IPS-11a (cell line): ENCODE results near the gene ETV5.

Experiments
- H3K4me3 ChIP-seq: one replicate; pipeline ENCODE4 v1.5.1; 2013; ENCODE audit warnings: low read depth, low read length, control low read depth

ETV5 gene

DNA sequence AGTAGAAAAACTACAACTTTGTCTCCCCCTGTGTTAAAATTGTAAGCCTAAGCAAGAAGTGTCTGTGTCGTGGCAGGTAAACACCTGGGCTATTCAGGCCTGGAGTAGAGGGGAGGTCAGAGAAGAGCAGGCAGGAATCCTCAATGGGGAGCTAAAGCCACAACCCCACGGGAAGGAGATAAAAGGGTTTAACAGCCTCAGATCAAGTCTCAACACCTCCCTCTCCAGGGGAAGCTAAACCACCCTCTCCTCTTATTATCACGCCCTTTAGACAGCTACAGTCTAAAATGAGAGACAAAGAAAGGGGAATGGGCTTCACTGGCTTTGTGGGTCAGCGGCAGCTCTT lies 11.6 kb downstream of the ETV5 start:
- peak overlapping the region; percentile 37 for H3K4me3 ChIP-seq

DNA sequence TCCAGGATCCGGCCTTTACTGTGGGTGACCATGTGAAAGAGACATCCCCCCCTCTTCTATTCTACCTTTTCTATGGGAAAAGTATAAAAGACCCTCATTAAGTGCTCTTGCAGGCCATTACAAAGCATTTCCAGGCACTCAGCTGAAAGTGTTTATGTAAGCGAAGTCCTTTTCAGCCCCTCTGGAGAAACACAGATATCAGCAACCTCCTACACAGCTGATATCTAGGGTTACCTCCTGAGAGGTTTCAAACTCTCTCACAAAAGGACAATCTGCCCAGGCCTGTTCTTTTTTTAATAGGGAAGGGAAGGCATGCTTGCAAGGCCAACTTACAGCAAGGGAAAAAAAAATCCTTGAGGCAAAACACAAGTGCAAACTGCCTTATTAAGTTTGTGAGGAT lies 12.6 kb downstream of the ETV5 start:
- no peak overlapping the region for H3K4me3 ChIP-seq

DNA sequence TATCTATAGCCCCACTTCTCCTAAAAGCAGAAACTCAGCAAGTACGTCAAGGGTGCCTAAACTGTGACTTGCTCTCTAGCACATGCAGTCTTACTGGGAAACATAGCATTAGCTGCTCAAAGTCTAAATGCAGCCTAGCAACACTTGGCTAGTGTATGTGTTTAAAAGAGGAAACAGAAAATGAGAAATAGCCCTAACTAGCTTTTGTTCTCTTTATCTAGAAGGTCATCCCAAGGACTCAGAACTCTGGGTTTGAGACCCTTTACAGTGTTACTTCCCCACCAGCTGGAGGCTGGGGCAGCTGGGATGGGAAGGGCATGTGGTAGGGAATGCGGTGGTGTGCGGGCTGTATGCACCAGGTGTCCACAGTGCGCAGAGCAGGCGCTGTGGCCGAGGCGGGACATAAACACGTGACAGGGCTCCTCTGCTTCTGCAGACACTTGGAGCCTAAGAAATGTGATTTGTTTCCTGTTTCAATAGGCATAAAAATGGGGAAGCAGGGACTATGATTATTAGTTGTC lies 13.3 kb downstream of the ETV5 start:
- no peak overlapping the region for H3K4me3 ChIP-seq

DNA sequence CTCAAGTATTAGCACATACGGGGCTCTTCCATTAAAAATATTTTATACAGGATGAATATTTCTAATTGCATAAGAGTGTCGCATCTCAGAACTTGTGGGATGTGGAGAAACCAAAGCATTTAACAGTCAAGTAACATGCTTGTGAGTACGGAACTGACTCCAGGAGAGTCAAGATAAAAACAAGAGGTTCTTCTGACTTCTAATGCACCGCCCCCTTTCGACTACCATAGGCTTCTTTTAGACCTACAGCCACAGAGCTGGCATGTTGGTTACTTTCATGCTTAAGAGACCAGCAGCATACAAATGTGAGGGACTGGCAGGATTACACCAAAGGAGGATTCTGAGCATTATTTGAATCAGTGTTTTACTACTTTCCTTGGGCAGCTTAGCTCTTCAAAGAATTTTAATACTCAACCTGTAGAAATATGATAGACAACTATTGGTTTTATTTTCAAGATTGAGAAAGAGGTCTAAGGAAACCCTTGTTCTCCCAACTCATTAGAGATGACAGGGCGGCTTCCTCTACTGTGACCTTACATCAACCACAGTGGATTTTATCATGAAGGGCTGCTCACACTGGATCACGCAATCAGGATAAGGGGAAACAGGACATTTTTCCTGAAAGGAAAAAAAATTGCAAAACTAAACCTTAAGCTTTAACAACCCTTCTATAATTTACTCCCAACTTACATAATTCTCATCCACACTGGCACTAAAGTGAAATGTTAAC lies 14.0 kb downstream of the ETV5 start:
- no peak overlapping the region for H3K4me3 ChIP-seq

DNA sequence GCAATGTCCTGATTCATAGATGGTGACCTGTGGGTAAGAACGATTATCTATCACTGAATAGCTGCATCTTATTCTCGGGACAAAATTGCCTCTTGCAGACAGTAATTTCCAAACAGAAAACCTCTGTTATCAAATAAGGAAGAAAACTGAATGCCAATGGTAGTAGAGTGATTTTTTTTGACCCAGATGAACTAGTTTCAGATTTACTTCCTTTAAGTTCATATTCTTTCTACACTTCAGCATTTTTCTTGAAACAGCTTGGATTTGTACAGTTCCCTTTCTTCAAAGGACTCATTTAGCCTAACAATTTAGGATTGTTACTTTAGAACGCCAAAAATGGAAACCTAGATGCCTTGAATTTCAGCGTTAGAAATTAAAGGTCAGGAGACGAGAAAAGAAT lies 14.6 kb downstream of the ETV5 start:
- no peak overlapping the region for H3K4me3 ChIP-seq

DNA sequence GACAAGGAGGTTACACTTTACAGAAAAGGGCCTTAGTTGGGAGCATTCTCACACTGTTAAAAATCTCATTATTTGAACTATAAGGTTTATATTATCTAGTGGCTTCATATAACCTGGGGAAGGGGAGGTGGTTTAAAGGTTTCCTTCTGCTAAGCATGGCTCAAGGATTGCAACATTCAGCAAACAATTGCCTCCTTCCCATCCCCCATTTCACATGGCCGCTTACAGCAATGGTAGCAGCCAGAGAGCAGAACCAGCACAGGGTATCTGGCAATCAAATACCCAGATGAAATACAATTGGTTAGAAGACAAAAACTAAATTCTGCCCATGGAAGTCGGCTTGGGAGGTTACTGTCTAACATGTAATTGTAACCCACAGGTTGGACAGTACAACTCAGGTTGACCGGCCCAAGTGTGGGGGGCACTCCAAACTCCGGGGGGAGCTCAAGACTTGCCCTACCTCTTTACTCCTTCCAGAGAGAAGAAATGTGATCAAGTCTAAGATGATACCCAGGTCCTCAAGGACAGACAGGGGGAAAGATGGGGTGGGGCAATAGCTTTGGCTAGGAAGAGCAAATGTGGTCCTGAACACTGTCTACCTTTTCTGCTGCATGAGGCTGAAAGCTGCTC lies 15.5 kb downstream of the ETV5 start:
- H3K4me3 ChIP-seq, result no peak overlapping the region

DNA sequence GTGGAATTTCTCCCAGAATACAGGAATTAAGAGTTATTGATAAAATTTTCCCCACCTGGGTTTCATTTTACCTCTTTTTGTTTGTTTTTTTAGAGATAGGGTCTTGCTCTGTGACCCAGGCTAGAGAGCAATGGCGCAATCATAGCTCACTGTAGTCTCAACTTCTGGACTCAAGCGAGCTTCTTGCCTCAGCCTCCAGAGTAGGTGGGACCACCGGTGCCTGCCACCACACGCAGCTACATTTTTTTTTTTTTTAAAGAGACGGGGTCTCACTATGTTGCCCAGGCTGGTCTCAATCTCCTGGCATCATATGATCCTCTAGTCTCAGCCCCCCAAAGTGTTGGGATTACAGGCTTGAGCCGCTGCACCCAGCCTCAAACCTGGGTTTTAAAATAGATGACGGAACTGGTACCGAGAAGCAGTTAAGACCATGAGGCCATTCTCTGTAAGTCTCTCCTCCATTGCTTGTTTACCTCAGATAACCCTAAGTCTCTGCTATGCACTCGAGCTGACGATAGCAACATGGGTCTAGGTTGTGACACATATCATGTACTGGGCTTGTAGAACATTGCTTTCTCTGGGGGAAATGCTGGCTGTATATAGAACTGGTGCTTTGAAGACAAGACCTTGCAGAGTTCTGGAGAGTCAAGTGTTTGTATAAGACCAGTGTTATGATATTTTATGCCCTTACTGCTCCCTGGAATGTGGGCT lies 16.4 kb downstream of the ETV5 start:
- H3K4me3 ChIP-seq, result no peak overlapping the region

DNA sequence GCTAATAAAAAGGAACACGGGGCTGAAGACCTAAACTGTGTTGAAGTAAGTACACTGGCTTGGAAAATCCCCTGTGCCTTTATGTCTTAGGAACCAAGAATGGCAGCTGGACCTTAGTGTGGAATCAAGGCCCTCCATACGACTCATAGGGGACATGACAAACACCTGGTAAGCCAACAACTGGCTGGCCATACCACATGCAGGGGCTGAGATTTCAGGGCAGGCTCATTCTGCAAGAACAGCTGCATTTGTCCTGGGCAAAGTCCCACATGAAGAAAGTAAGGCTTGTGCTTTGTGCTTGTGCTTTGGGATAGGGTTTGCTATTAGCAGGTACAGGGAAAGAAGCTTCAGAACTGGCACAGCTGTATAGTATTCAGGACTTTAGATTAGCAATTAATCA lies 18.0 kb downstream of the ETV5 start:
- H3K4me3 ChIP-seq, result no peak overlapping the region

DNA sequence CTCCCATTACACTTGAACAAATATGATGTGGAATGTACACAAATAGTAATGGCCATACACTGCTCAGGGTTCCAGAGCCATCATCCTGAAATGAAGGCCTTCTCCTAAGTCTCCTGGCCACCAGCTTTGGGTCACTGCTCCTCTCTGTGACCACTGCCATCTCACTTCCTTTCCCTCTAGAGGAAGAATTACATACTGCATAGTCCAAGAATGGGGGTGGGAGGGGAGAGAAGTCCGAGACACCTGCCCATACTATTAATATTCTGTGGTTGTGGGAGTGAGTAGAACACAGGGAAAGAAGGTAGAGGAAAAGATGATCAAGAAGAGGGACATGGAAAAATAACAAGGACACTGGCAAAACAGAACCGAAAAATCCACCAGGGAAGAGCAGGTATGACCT lies 20.6 kb downstream of the ETV5 start:
- no peak overlapping the region for H3K4me3 ChIP-seq

DNA sequence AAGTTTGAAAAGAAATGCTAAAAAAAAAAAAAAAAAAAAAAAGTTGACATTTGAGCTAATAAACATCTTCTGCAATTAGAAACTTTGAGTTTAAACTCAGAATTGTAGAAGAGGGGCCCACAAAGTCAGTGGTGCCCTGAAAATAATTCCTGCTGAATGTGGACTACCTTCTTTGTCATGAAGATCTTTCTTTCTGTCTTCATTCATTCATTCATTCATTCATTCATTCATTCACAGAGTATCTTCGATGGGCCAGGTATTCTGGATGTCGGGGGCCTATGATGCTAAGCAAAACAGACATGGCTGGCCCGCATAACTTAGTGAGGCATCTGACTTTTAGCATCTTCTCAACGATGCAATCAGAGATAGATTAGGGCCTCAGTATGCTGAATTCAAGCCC lies 24.6 kb downstream of the ETV5 start:
- H3K4me3 ChIP-seq, result no peak overlapping the region

DNA sequence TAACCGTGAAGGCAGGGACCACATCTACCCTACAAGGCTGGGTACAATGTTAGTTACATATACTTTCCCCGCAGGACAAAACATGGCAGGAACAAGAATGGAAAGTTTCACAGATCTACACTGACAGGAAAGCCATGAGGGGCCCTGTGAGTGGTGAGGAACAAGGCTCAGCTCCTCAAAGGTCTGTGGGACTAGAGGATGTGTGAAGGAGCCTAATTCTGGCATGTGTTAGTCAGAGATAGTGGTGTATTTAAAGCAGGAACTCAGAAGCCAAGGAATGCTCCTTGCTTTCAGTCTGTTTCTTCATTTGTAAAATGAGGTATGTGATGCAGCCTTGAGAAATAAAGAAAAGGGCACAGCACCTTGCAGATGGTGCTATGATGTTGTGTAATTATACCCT lies 25.1 kb downstream of the ETV5 start:
- H3K4me3 ChIP-seq, result no peak overlapping the region

DNA sequence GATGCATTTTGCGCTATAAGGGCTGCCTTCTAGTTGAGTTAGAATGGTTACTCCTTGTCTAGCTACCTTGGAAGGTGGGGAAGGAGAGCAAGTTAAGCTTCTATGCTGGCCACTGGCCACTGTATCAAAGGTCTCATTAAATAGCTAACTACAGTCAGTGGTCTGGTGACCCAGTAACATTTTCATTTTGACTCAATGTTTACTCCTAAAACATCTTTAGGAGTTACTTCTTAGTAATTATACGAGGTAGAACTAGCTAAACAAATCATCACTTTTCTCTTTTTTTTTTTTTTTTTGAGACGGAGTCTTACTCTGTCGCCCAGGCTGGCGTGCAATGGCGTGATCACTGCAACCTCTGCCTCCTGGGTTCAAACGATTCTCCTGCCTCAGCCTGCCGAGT lies 26.7 kb downstream of the ETV5 start:
- no peak overlapping the region for H3K4me3 ChIP-seq

DNA sequence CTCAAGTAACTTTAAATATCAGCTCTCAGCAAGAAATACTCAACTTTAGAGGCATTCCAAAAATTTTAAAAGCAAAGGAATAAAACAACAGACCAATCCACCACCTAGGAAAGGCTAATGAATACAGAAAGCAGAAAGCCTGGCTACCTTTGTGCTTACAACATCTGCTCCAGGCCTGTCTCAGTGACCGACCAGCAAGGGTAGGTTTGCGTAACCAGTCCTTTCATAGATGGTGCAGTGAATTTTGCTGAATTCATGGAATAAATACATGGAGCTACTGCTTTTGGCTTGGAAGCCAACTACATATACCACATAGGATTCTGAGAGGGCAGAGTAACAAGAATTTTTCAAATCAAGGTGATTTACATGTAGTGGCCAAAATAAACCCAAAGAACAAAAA lies 27.2 kb downstream of the ETV5 start:
- H3K4me3 ChIP-seq, result no peak overlapping the region

DNA sequence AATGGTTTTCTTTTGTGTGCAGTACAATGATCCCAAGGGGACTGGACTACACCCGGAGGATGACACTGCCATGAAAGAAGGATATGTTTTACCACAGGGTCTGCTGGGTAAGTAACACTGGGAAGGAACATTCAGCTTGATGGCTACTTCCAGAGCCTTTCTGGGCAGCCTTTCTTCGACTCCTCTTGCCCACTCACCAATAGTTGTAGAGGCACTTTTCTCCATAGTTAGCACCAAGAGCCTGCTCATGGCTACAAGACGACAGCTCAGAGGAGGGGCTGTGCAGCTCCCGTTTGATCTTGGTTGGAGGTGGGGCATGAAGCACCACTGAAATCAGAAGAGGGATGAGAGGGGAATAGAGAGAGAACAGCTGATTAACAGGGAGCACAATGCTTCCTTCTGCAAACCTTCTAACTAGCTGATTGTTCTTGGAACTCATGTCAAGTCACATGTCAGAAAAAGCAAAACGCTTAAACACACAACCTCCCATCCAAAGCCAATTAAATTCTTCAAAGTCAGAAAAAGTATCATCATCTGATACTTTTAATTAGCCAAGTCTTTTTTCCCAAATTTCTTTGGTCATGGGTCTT lies 27.9 kb downstream of the ETV5 start:
- no peak overlapping the region for H3K4me3 ChIP-seq

DNA sequence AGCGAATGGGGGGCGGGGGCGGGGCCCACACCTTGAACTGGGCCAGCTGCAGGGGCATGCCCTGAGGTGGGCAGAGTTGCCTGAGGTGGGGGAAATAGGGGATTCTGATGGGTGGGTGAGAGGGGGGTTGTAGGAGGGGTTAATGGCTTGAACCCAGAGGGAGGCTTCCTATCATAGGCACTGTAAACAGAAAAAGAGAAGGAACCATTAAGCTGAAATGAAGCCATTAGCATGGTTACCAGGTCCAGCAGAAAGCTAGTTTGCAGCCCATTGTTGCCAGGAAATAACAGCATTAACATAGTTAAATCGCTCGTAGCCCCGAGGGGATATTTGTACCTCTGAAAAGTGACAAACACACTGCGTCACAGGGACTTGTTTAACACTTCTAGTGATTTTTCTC lies 29.0 kb downstream of the ETV5 start:
- H3K4me3 ChIP-seq, result no peak overlapping the region

DNA sequence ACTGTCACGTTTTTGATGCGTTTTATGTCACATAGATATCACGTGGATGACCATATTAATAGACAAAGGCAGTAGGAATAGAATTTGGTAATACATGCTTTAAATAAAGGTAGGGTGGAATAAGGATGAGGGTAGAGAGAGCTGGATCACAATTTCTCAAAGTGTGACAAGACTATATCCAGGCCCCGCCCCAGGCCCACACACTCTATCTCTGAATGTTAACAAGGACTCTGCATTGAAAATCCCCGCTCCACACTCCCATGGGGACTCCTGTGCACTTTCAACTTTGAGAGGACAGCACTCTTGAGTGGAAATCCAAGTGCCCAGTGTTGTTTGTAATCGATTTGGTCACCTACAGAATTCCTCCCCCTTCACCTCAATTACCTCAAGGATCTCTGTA lies 31.4 kb downstream of the ETV5 start:
- no peak overlapping the region for H3K4me3 ChIP-seq

DNA sequence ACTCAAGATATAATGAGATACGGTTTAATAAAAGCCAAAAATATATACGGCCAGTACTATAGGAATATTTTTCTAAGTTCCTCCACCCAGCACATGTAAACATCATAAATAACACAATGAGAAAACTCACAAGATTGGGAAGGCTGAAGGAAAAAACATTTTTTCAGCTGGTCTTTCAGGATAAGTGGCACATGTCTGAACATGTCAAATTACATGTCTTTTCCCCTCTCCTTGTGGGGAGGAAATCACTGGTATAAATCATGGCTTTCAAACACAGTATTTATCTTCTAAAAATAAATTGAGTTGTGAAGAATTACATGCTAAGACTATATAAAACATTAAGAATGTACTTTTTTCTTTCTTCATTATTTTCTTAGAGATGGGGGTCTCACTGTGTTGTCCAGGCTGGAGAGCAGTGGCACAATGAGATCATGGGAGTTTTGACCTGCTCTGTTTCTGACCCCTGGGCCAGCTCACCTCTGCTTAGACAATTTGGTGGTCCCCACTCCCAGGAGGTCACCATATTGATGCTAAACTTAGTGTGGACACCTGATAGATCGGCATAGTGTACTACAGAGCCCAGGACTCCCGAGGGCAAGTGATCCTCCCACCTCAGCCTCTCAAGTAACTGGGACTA lies 32.8 kb downstream of the ETV5 start:
- no peak overlapping the region for H3K4me3 ChIP-seq

DNA sequence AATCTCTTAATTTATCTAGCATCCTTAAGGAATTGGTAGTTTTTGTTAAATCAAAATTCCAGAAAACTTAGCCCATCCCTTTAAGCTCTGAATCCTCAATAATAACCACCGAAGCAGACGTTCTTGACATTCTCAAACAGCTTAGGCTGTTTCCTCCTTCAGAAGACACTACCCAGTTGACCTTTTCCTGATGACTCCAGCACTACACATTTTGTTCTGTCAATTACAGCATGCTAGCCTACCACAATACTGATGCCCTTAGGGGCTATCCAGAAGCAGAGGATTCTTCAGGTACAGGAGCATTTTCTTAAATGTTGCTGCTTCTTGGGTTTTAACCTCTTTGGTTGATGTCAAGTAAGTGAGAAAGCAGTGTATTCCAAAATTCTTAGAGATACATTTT lies 33.4 kb downstream of the ETV5 start:
- H3K4me3 ChIP-seq, result no peak overlapping the region

DNA sequence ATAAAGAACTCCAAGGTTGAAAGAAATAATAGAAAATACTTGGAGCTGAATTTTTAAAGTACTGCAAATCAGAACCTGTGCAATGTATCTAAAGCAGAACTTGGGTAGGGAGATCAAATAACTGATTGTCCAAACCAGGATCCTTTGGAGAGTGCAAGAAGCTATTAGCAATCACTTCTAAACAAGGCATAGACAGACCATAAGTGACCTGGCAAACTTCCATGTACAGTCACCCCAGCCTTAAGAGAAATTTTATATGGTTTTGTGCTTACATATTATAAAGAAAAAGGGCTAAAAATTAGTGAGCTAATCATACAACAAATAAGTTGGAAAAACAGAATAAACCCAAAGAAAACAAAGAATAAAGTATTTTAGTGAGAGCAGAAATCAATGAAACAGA lies 35.2 kb downstream of the ETV5 start:
- H3K4me3 ChIP-seq, result no peak overlapping the region

DNA sequence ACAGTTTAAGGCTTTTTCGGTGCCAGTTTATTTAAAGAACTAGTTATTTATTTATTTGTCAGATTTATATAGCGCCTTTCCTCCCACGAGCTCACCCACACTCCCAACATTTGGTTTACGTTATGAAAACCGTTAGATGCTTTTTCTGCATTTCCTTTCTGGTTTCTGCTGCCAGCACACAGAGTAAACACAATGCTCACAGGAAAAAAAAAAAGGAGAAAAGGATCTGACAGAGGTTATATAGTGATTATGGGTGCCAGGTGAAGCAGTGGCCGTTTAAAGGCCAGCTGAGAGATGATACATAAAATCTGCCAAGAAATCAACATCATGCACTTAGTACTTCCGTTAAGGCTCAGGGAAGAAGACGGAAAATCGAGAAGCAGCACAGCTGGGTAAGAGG lies 37.9 kb downstream of the ETV5 start:
- H3K4me3 ChIP-seq, result no peak overlapping the region

DNA sequence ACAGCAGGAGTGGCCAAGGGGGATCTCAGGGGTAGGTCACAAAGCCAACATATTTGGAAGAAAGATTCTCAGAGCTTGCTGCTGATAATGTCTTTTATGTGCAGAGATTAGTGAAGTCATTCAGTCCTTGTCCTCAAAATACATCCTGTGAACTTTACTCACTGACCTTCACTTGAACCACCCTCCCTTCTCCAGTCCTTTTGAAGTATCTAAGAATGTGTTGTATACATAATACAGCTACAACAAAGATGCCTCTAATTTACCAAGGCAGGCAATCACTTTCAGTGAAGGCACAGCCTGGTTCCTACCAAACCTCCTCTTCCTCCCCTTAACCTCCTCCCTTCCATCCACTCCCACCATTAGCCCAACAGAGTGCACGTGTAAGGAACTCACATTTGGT lies 38.3 kb downstream of the ETV5 start:
- H3K4me3 ChIP-seq, result no peak overlapping the region
